WTC11 (cell line): ENCODE data around the gene IPO13. TPM values are rescaled to one million over a fixed set of nuclear protein-coding genes. Genes with fewer than 3 reads are reported as not detected.

Source experiments
- ATAC-seq: fragments of 200-7000 bp; cut with Tn5 transposase; 2 replicates; pipeline ENCODE4 v1.10.0; 2021; ENCODE audit warnings: mild to moderate bottlenecking, moderate library complexity
- CTCF ChIA-PET: fragments of 300-600 bp; sonication (Branson Sonifier 250); formaldehyde crosslinking; loops from one replicate; lab custom pipeline; 2021; ENCODE audit warnings: antibody characterized with exemption; lab: Charles Lee
- POLR2A ChIA-PET: fragments of 350-600 bp; sonication (Branson Sonifier 250); formaldehyde crosslinking; loops from one replicate; lab custom pipeline; 2021; ENCODE audit warnings: antibody characterized with exemption; lab: Charles Lee
- DNase-seq: peaks from one replicate; pipeline ENCODE4 v3.0.0; 2021; ENCODE audit warnings: low spot score
- H3K27ac Mint-ChIP-seq: 2 replicates; pipeline ENCODE4 v1.8.0; 2021; ENCODE audit warnings: mixed read lengths
- H3K27me3 Mint-ChIP-seq: 2 replicates; pipeline ENCODE4 v1.8.0; 2021; ENCODE audit warnings: low read depth, mild to moderate bottlenecking, moderate library complexity, mixed read lengths
- H3K36me3 Mint-ChIP-seq: 2 replicates; pipeline ENCODE4 v1.8.0; 2021; ENCODE audit warnings: mixed read lengths
- H3K4me1 Mint-ChIP-seq: 2 replicates; pipeline ENCODE4 v1.8.0; 2022; ENCODE audit warnings: mixed read lengths
- H3K4me3 Mint-ChIP-seq: 2 replicates; pipeline ENCODE4 v1.8.0; 2021; ENCODE audit warnings: mild to moderate bottlenecking, moderate library complexity, mixed read lengths
- H3K9me3 Mint-ChIP-seq: 2 replicates; pipeline ENCODE4 v1.8.0; 2021; ENCODE audit warnings: mixed read lengths
- EMX1 ChIP-seq: fragments of 250-450 bp; sonication (Bioruptor Pico); IDR thresholded peaks from 2 replicates; pipeline ENCODE4 v1.8.0; 2021; ENCODE audit warnings: mild to moderate bottlenecking
- ESRRA ChIP-seq: sonication (generic); formaldehyde crosslinking; IDR thresholded peaks from 2 replicates; pipeline ENCODE4 v1.8.1; 2022; ENCODE audit warnings: mild to moderate bottlenecking, missing genetic modification reagents, borderline replicate concordance
- GTF2I ChIP-seq: fragments of 250-450 bp; sonication (Bioruptor Pico); conservative IDR thresholded peaks from 2 replicates; pipeline ENCODE4 v1.4.0; 2021; ENCODE audit warnings: mild to moderate bottlenecking
- JUN ChIP-seq: sonication (generic); formaldehyde crosslinking; IDR thresholded peaks from 2 replicates; pipeline ENCODE4 v1.8.0; 2023; ENCODE audit warnings: mild to moderate bottlenecking, missing genetic modification reagents
- KAT7 ChIP-seq: sonication (generic); formaldehyde crosslinking; IDR thresholded peaks from 2 replicates; pipeline ENCODE4 v1.8.1; 2023; ENCODE audit warnings: missing genetic modification reagents, mild to moderate bottlenecking, borderline replicate concordance
- NFYB ChIP-seq: sonication (generic); formaldehyde crosslinking; conservative IDR thresholded peaks from 2 replicates; pipeline ENCODE4 v1.8.0; 2022; ENCODE audit warnings: low read depth, missing genetic modification reagents
- NR3C1 ChIP-seq: sonication (generic); formaldehyde crosslinking; conservative IDR thresholded peaks from 2 replicates; pipeline ENCODE4 v1.8.1; 2023; ENCODE audit warnings: low read depth, mild to moderate bottlenecking, missing genetic modification reagents
- SOX15 ChIP-seq: fragments of 250-450 bp; sonication (Bioruptor Pico); IDR thresholded peaks from 2 replicates; pipeline ENCODE4 v1.9.0; 2021; ENCODE audit warnings: mild to moderate bottlenecking
- TCF7 ChIP-seq: sonication (generic); formaldehyde crosslinking; IDR thresholded peaks from 2 replicates; pipeline ENCODE4 v1.8.0; 2022; ENCODE audit warnings: mild to moderate bottlenecking, low read depth, missing genetic modification reagents, moderate library complexity
- TEAD4 ChIP-seq: sonication (generic); formaldehyde crosslinking; IDR thresholded peaks from 2 replicates; pipeline ENCODE4 v1.8.0; 2022; ENCODE audit warnings: mild to moderate bottlenecking, missing genetic modification reagents
- ZNF219 ChIP-seq: sonication (generic); formaldehyde crosslinking; IDR thresholded peaks from 2 replicates; pipeline ENCODE4 v1.8.0; 2023; ENCODE audit warnings: missing genetic modification reagents, mild to moderate bottlenecking, borderline replicate concordance
- ZNF232 ChIP-seq: sonication (generic); formaldehyde crosslinking; IDR thresholded peaks from 2 replicates; pipeline ENCODE4 v1.8.0; 2022; ENCODE audit warnings: mild to moderate bottlenecking, missing genetic modification reagents
- ZNF263 ChIP-seq: sonication (generic); formaldehyde crosslinking; IDR thresholded peaks from 2 replicates; pipeline ENCODE4 v1.8.1; 2022; ENCODE audit warnings: low read depth, mild to moderate bottlenecking, moderate library complexity, missing genetic modification reagents
- ZNF396 ChIP-seq: fragments of 250-450 bp; sonication (Bioruptor Pico); IDR thresholded peaks from 2 replicates; pipeline ENCODE4 v1.8.0; 2021; ENCODE audit warnings: mild to moderate bottlenecking, moderate library complexity, borderline replicate concordance
- total RNA-seq: library from RNA; stranded (reverse); gene quantifications from 3 replicates; pipeline ENCODE4 v1.2.3, GENCODE V29; 2021
- TF ChIP-seq, protein P1 (sequence below): sonication (generic); formaldehyde crosslinking; IDR thresholded peaks from 2 replicates; pipeline ENCODE4 v1.8.0; 2022; ENCODE audit warnings: missing genetic modification reagents
- TF ChIP-seq, protein P2 (sequence below): sonication (generic); formaldehyde crosslinking; conservative IDR thresholded peaks from 2 replicates; pipeline ENCODE4 v1.8.1; 2022; ENCODE audit warnings: mild to moderate bottlenecking, missing genetic modification reagents
- TF ChIP-seq, protein P3 (sequence below): sonication (generic); formaldehyde crosslinking; IDR thresholded peaks from 2 replicates; pipeline ENCODE4 v1.8.1; 2023; ENCODE audit warnings: mild to moderate bottlenecking, missing genetic modification reagents, borderline replicate concordance
- TF ChIP-seq, protein P4 (sequence below): sonication (generic); formaldehyde crosslinking; IDR thresholded peaks from 2 replicates; pipeline ENCODE4 v1.8.1; 2023; ENCODE audit warnings: mild to moderate bottlenecking, missing genetic modification reagents

Gene IPO13
- total RNA-seq, 1 experiment from 2014 or later: 24.2 TPM

DNA sequence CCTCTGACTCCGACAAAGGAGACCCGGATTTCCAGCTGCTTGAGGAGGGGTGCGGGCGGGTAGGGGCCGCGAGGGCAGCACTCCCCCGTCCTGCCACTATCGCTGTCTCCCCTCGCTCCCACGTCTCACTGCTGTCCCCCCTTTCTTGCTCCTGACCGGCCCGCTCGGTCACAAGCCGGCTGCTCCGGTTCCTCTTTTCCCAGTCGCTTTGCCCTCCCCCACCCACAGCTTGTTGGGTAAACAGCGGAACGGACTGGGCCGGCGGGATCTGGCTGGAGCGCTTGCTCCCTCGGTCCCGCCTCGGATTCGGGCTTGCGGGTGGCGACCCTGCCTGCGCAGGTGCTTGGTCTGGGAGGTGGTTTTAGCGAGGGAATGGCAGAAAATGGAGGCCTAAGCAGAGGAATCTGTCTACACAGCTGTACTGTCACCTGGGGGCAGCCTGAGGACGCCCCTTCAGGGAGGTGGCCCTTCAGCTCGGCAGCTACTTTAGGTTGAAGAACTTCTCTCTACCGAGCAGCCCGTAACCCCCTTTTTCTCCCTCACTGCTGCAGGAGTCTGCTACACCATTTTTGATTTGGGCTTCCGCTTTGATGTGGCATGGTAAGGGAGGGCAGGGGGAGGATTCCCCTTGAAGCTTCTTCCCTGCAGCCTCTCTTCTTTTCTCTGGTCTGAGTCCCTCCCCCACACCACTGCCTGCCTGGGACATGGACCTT, 28.7 kb downstream of the IPO13 start (continued):
- TF ChIP-seq, protein P1, sequence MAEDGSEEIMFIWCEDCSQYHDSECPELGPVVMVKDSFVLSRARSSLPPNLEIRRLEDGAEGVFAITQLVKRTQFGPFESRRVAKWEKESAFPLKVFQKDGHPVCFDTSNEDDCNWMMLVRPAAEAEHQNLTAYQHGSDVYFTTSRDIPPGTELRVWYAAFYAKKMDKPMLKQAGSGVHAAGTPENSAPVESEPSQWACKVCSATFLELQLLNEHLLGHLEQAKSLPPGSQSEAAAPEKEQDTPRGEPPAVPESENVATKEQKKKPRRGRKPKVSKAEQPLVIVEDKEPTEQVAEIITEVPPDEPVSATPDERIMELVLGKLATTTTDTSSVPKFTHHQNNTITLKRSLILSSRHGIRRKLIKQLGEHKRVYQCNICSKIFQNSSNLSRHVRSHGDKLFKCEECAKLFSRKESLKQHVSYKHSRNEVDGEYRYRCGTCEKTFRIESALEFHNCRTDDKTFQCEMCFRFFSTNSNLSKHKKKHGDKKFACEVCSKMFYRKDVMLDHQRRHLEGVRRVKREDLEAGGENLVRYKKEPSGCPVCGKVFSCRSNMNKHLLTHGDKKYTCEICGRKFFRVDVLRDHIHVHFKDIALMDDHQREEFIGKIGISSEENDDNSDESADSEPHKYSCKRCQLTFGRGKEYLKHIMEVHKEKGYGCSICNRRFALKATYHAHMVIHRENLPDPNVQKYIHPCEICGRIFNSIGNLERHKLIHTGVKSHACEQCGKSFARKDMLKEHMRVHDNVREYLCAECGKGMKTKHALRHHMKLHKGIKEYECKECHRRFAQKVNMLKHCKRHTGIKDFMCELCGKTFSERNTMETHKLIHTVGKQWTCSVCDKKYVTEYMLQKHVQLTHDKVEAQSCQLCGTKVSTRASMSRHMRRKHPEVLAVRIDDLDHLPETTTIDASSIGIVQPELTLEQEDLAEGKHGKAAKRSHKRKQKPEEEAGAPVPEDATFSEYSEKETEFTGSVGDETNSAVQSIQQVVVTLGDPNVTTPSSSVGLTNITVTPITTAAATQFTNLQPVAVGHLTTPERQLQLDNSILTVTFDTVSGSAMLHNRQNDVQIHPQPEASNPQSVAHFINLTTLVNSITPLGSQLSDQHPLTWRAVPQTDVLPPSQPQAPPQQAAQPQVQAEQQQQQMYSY (CRISPR knock-in tag): peak; percentile 70
- TF ChIP-seq JUN (0 out of 2 replicates have a peak, but pooled peaks have one; percentile 1), ZNF396 (no peak)
- TF ChIP-seq, all 79 proteins: peak for 2

DNA sequence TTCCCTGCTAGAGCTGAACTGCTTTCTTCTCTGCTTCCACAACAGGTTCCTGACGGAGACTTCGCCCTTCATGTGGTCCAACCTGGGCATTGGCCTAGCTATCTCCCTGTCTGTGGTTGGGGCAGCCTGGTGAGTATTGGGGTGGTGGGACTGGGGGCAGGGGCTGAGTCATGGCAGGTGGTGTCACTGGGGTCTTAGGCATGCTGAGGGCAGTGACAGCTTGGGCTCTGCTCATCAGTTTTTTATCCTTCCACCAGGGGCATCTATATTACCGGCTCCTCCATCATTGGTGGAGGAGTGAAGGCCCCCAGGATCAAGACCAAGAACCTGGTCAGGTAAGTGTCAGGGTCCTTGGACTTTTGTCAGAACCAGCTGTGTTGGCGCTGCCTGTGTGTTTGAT, 29.3 kb downstream of the IPO13 start:
- CTCF ChIA-PET: interaction anchor here (1.0 to 2.6 kb wide), 4 partner anchors 12 to 212 kb away, joined by 3 to 14 read pairs (median 4); no protein-coding TSS in a partner anchor
- TF ChIP-seq TEAD4 (CRISPR knock-in tag) (no peak), GTF2I (CRISPR knock-in tag) (no peak)
- ATAC-seq: no peak
- peaks cover 41% of the 10 kb centered on the region for H3K4me1 Mint-ChIP-seq
- peaks cover 36% of the 10 kb centered on the region for H3K36me3 Mint-ChIP-seq
- H3K4me3 Mint-ChIP-seq: peak overlapping the region; percentile 89
- no peaks in the 10 kb centered on the region for H3K27me3 Mint-ChIP-seq
- H3K9me3 Mint-ChIP-seq: no peaks in the 10 kb centered on the region
- no peak for DNase-seq
- H3K27ac Mint-ChIP-seq: no peak overlapping the region
- POLR2A ChIA-PET: interaction anchor here (0.7 to 2.3 kb wide), 2 partner anchors 43 to 56 kb away, joined by 3 to 6 read pairs; partner anchors contain the start of genes ARTN and SLC6A9

DNA sequence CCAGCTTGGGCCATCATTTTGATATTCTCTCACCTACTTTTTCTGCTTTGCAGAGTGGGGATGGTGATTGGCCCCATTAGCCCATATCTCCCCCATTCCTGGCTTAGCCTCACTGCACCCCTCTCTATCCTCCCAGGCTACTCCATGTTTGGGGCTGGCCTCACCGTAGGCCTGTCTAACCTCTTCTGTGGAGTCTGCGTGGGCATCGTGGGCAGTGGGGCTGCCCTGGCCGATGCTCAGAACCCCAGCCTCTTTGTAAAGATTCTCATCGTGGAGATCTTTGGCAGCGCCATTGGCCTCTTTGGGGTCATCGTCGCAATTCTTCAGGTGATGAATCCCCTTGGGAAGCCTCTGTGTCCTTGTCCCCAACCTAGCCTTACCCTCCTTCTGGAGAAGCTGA, 30.1 kb downstream of the IPO13 start:
- POLR2A ChIA-PET: no interaction called here
- Mint-ChIP-seq H3K27ac (no peak overlapping the region), H3K36me3 (peaks cover 37% of the 10 kb centered on the region), H3K4me3 (peak overlapping the region; percentile 89), H3K4me1 (peaks cover 41% of the 10 kb centered on the region), H3K9me3 (no peaks in the 10 kb centered on the region), H3K27me3 (no peaks in the 10 kb centered on the region; the same call in 1 of the 2 replicates)
- ATAC-seq (no peak), DNase-seq (no peak)
- CTCF ChIA-PET: no interaction called here
- no peak for TF ChIP-seq ESRRA (CRISPR knock-in tag)
- no peak for TF ChIP-seq ZNF219

DNA sequence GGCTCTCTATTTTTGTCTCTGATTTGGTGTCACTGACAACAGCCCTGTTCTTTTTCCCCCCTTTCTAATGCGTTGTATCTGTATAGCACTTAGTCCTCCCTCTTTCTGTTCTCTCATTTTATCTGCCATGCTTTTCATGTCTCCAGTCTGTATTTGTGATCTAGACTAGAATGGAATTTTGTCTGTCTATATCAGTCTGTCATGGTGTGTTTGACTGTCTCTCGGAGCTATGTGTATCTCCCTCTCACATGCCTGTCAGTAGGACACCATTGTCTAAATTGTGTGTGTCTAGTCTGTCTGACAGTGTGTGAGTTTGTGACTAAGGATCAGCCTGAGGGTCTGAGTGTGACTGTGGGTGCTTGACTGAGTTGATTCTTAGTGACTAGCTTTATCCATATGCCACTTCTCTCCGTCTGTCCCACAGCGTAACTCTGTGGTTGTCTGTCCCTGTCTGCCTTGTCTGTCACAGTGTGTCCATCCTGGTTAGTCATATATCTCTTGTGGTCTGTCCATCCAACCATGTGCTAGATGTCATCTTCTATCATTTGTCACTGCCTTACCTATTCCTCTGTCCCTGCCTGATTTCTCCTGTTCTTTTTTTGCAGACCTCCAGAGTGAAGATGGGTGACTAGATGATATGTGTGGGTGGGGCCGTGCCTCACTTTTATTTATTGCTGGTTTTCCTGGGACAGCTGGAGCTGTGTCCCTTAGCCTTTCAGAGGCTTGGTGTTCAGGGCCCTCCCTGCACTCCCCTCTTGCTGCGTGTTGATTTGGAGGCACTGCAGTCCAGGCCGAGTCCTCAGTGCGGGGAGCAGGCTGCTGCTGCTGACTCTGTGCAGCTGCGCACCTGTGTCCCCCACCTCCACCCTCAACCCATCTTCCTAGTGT, 30.9 kb downstream of the IPO13 start:
- ATAC-seq (no peak), DNase-seq (no peak)
- H3K27me3 Mint-ChIP-seq: no peaks in the 10 kb centered on the region; the same call in 1 of the 2 replicates
- peaks cover 32% of the 10 kb centered on the region for H3K36me3 Mint-ChIP-seq
- ChIA-PET POLR2A (interaction anchor here (0.7 kb wide), 1 partner anchor 74 kb away, joined by 4 read pairs; no protein-coding TSS in a partner anchor), CTCF (interaction anchor here (1.1 to 1.7 kb wide), 2 partner anchors 43 to 214 kb away, joined by 7 to 8 read pairs; no protein-coding TSS in a partner anchor)
- H3K4me1 Mint-ChIP-seq: peaks cover 41% of the 10 kb centered on the region
- H3K27ac Mint-ChIP-seq: no peak overlapping the region
- peak overlapping the region; percentile 89 for H3K4me3 Mint-ChIP-seq
- no peaks in the 10 kb centered on the region for H3K9me3 Mint-ChIP-seq
- no peak for TF ChIP-seq NR3C1 (CRISPR knock-in tag)
- TF ChIP-seq SOX15 (CRISPR knock-in tag): no peak
- TF ChIP-seq, protein P2, sequence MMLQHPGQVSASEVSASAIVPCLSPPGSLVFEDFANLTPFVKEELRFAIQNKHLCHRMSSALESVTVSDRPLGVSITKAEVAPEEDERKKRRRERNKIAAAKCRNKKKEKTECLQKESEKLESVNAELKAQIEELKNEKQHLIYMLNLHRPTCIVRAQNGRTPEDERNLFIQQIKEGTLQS (CRISPR knock-in tag): no peak
- TF ChIP-seq NFYB (CRISPR knock-in tag): no peak
- no peak for TF ChIP-seq KAT7 (CRISPR knock-in tag)
- TF ChIP-seq ZNF263 (CRISPR knock-in tag): no peak
- no peak for TF ChIP-seq GTF2I (CRISPR knock-in tag)
- no peak for TF ChIP-seq ZNF232 (CRISPR knock-in tag)
- TF ChIP-seq, protein P3, sequence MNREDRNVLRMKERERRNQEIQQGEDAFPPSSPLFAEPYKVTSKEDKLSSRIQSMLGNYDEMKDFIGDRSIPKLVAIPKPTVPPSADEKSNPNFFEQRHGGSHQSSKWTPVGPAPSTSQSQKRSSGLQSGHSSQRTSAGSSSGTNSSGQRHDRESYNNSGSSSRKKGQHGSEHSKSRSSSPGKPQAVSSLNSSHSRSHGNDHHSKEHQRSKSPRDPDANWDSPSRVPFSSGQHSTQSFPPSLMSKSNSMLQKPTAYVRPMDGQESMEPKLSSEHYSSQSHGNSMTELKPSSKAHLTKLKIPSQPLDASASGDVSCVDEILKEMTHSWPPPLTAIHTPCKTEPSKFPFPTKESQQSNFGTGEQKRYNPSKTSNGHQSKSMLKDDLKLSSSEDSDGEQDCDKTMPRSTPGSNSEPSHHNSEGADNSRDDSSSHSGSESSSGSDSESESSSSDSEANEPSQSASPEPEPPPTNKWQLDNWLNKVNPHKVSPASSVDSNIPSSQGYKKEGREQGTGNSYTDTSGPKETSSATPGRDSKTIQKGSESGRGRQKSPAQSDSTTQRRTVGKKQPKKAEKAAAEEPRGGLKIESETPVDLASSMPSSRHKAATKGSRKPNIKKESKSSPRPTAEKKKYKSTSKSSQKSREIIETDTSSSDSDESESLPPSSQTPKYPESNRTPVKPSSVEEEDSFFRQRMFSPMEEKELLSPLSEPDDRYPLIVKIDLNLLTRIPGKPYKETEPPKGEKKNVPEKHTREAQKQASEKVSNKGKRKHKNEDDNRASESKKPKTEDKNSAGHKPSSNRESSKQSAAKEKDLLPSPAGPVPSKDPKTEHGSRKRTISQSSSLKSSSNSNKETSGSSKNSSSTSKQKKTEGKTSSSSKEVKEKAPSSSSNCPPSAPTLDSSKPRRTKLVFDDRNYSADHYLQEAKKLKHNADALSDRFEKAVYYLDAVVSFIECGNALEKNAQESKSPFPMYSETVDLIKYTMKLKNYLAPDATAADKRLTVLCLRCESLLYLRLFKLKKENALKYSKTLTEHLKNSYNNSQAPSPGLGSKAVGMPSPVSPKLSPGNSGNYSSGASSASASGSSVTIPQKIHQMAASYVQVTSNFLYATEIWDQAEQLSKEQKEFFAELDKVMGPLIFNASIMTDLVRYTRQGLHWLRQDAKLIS: no peak
- TF ChIP-seq, protein P4, sequence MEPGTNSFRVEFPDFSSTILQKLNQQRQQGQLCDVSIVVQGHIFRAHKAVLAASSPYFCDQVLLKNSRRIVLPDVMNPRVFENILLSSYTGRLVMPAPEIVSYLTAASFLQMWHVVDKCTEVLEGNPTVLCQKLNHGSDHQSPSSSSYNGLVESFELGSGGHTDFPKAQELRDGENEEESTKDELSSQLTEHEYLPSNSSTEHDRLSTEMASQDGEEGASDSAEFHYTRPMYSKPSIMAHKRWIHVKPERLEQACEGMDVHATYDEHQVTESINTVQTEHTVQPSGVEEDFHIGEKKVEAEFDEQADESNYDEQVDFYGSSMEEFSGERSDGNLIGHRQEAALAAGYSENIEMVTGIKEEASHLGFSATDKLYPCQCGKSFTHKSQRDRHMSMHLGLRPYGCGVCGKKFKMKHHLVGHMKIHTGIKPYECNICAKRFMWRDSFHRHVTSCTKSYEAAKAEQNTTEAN (CRISPR knock-in tag): no peak
- TF ChIP-seq TCF7 (CRISPR knock-in tag): no peak
- no peak for TF ChIP-seq EMX1 (CRISPR knock-in tag)
